Peyer's patch (tissue), 4 donors: ENCODE measurements around the gene SLC20A1.
A peak's percentile ranks its signal among the peaks of the same experiment; 100 is the strongest.

Experiments
- POLR2A ChIP-seq, 2 donors: fragments of 450-650 bp; IDR thresholded peaks; one replicate each; pipeline ENCODE4 v1.5.1; 2017; ENCODE audit warnings: antibody characterized with exemption in 2 of 2, mild to moderate bottlenecking in 2 of 2, moderate library complexity in 2 of 2
- TF ChIP-seq, protein P1 (sequence below), 6 experiments: fragments of 450-650 bp in 4 of 6; fragments of 200-600 bp in 2 of 6; sonication (generic) in 1 of 6; IDR thresholded peaks; one replicate each; pipeline ENCODE4 v1.5.1; 2017 to 2019; ENCODE audit warnings: antibody characterized with exemption in 6 of 6, mild to moderate bottlenecking in 3 of 6, moderate library complexity in 1 of 6

DNA sequence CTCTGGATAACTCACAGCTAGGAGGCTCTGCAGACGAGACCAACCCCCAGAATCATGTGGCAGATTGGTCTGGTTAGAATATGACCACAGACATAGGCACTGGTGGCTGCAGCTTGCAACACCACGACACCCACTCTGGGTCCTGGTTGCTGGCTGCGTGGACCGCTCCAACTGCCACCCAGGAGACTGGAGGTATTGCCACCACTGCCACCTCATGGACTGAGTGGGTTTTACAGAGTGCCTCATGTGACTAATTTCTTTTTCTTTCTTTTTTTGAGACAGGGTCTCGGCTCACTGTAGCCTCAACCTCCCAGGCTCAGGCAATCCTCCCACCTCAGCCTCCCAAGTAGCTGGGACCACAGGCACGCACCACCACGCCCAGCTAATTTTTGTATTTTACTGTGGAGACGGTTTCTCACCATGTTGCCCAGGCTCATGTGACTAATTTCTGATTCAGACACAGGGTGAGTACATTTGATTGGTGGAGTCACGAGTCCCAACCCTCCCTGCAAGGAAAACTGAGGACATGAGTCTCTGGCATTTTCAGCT, 45.2 kb downstream of the SLC20A1 start:
- TF ChIP-seq, protein P1, sequence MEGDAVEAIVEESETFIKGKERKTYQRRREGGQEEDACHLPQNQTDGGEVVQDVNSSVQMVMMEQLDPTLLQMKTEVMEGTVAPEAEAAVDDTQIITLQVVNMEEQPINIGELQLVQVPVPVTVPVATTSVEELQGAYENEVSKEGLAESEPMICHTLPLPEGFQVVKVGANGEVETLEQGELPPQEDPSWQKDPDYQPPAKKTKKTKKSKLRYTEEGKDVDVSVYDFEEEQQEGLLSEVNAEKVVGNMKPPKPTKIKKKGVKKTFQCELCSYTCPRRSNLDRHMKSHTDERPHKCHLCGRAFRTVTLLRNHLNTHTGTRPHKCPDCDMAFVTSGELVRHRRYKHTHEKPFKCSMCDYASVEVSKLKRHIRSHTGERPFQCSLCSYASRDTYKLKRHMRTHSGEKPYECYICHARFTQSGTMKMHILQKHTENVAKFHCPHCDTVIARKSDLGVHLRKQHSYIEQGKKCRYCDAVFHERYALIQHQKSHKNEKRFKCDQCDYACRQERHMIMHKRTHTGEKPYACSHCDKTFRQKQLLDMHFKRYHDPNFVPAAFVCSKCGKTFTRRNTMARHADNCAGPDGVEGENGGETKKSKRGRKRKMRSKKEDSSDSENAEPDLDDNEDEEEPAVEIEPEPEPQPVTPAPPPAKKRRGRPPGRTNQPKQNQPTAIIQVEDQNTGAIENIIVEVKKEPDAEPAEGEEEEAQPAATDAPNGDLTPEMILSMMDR (IDR thresholded peaks at IDR 0.05), result peak; percentile 55 to 91 (median 74)
- no peak for TF ChIP-seq POLR2A (IDR thresholded peaks at IDR 0.05)
